Suprapubic skin (tissue), 4 donors: ENCODE measurements around the gene NPB.

Experiments used
- CTCF ChIP-seq, 2 donors: fragments of 200-600 bp in 1 of 2; fragments of 450-650 bp in 1 of 2; sonication (generic) in 1 of 2; IDR thresholded peaks; one replicate each; pipeline ENCODE4 v1.5.1; 2016 to 2019; ENCODE audit warnings: antibody characterized with exemption in 2 of 2, mild to moderate bottlenecking in 1 of 2, moderate library complexity in 1 of 2
- EP300 ChIP-seq: sonication (generic); formaldehyde crosslinking; IDR thresholded peaks from one replicate; pipeline ENCODE4 v1.6.1; 2017; ENCODE audit warnings: antibody characterized with exemption
- POLR2A ChIP-seq, 2 donors: fragments of 450-650 bp; IDR thresholded peaks; one replicate each; pipeline ENCODE4 v1.6.1; 2017; ENCODE audit warnings: antibody characterized with exemption in 2 of 2, mild to moderate bottlenecking in 2 of 2, moderate library complexity in 2 of 2
- POLR2AphosphoS5 ChIP-seq, 3 donors: sonication (generic); formaldehyde crosslinking; IDR thresholded peaks; one replicate each; pipeline ENCODE4 v1.6.1; 2017; ENCODE audit warnings: antibody characterized with exemption in 3 of 3

GRCh38 chr17:81903896-81904599 is 2.0 kb downstream of the NPB start:
- TF ChIP-seq CTCF (IDR thresholded peaks at IDR 0.05) (no peak), POLR2A (IDR thresholded peaks at IDR 0.05) (no peak), POLR2AphosphoS5 (IDR thresholded peaks at IDR 0.05) (no peak), EP300 (no peak)
